ENCODE data around the gene CST5.

GRCh38 chr20:23926526-23926880, 47.0 kb upstream of the CST5 start:
- TF ChIP-seq CTCF (IDR thresholded peaks at IDR 0.05) (no peak), POLR2A (IDR thresholded peaks at IDR 0.05; ENCODE audit: low read length) (no peak), SMC3 (IDR thresholded peaks at IDR 0.05) (no peak), BHLHE40 (IDR thresholded peaks at IDR 0.05; ENCODE audit: low read depth, low read length) (no peak), HDAC2 (IDR thresholded peaks at IDR 0.05) (no peak), NR3C1 (IDR thresholded peaks at IDR 0.05) (no peak), CHD4 (IDR thresholded peaks at IDR 0.05; ENCODE audit: borderline replicate concordance) (no peak), MYC (IDR thresholded peaks at IDR 0.05; ENCODE audit: borderline replicate concordance, low read length) (no peak), RFX5 (IDR thresholded peaks at IDR 0.05) (no peak), MAZ (IDR thresholded peaks at IDR 0.05; ENCODE audit: borderline replicate concordance, low read depth, low read length) (no peak), MAX (IDR thresholded peaks at IDR 0.05) (no peak), ELK1 (IDR thresholded peaks at IDR 0.05; ENCODE audit: low read depth, low read length) (no peak), USF2 (IDR thresholded peaks at IDR 0.05) (no peak), RARB (CRISPR knock-in tag; IDR thresholded peaks at IDR 0.05) (no peak)

Data from A549 (cell line).